HTERT RPE-1 (cell line): ENCODE results near the gene PPARA.

Experiments
- in situ Hi-C: fragments of 300-500 bp; cut with MboI; formaldehyde crosslinking; loops from 4 replicates; pipeline ENCODE4 v1.14.3; 2020; ENCODE audit warnings: low sequenced_read_pairs

PPARA gene

GRCh38 chr22:46269564-46269963 lies 119.2 kb downstream of the PPARA start:
- in situ Hi-C loops = no loop called here

DNA sequence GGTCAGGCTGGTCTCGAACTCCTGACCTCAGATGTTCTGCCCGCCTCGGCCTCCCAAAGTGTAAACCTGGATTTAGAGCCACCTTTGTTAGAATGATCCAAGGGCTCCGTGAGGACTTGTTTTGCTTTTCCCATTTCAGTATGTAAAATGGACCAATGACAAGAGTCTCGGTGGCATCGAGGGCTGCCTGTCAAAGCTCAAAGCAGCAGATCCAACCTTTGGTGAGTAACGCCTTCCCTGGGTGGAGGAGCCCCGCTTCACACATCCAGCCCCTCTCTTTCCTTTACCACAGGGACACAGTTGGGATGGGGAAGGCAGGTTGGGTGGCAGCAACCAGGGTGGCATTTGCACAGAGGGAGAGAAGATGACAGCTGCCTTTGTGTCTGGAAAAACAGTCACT lies 121.9 kb downstream of the PPARA start:
- in situ Hi-C loops = no loop called here

DNA sequence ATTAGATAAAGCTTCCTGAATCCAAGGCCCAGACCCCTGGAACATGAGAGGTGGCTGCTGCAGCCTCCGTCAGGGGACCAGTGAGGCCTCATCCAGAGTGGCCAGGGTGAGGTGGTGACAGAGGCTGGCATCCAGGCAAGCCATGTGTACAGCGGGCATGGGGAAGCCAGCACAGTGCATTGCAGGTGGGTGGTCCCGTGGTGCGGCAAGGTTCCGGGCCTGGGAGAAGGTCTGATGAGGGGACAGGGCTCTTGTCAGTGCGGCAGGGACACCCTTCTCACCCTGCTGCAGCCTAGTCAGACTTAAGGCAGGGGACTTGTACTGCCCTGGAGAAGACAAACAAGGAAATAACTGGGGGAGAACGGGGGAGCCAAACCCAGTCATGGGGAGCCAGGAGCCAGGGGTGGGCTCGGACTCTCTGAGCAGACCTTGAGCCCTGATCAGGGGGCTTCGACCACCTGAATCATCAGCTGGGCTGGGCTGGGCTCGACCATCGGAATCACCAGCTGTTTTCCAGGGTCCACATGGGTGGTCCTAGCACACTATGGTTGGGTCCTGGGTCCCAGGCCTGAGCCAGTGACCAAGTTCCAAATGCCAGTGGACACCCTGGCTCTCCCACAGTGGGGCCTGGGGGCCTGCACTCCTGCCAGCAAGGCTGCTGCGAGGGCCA lies 122.6 kb downstream of the PPARA start:
- in situ Hi-C loops = no loop called here

GRCh38 chr22:46273432-46274148 lies 123.3 kb downstream of the PPARA start:
- in situ Hi-C loops = no loop called here

- in situ Hi-C loops = no loop called here
These were observed 124.1 kb downstream of the PPARA start for GRCh38 chr22:46274381-46274780.

DNA sequence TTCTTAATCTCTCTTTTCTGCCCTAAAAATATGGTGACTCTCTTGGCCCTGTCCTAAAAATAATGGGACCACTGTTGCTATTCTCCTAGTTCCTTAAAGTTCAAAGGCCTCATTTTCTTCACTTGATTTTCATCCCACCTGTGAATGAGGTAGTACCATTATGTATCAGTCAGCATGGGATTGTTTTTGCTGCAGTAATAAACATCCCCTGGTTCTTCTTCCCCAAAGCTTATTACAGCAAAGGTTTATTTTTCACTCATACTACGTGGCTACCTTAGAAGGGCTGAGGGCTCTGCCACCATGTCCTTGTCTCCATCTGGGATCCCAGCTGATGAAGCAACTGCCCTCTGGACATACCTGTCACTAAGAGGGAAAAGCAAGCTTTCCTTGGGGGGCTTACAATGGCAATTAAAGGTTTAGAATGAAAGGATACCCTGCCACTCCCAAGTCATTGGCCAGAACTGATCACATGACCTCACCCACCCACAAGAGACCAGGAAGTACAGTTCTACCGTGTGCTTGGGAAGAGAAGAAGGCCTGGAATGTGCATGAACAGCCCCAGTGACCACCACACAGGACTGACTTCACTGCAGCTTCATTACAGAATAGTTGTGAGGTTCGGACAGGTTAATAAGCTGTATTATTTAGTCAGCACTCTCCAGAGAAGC lies 125.3 kb downstream of the PPARA start:
- in situ Hi-C loops = no loop called here

DNA sequence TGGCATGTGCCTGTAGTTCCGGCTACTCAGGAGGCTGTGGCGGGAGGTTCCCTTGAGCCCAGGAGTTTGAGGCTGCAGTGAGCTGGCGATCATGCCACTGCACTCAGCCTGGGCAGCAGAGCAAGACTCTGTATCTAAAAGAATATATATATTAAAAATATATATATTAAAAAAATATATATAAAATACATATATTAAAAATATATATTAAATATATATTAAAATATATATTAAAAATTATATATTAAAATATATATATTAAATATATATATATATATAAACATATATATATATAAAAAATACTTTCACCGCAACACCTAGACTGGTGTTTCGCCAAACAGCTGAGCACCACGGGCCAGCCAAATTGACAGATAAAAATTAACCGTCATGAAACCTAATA lies 126.2 kb downstream of the PPARA start:
- in situ Hi-C loops = no loop called here

GRCh38 chr22:46278656-46279645 lies 128.6 kb downstream of the PPARA start:
- in situ Hi-C loops = no loop called here

GRCh38 chr22:46280063-46280817 lies 129.9 kb downstream of the PPARA start:
- in situ Hi-C loops = no loop called here

DNA sequence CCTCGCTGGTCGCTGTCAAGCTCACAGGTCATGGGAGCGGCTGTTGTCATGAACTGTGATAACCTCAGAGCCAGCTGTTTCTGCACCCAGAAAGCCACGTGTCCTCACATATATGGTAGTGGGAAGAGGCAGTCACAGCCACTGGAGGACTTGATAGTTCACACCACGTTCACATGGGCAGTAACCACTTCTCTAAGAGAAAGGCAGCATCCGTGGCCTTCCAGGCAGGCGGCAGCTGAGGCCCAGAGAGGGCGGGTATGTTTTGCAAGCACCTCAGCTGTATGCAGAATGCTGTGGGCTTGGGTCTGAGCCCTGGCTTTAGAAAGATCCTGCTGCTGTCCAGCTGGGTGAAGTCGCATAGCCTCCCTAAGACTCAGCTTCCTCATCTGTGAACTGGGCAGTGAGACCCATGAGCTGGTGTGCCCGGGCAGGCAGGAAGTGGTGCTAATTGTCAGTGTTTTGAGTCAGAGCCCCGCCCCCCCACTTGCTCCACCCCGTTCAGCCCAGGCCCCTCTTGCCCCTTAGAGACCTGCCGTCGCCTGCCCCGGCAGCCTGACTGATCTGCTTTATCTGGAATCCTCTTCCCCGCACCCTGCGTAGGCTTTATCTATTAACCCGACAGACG lies 130.8 kb downstream of the PPARA start:
- in situ Hi-C loops = no loop called here

DNA sequence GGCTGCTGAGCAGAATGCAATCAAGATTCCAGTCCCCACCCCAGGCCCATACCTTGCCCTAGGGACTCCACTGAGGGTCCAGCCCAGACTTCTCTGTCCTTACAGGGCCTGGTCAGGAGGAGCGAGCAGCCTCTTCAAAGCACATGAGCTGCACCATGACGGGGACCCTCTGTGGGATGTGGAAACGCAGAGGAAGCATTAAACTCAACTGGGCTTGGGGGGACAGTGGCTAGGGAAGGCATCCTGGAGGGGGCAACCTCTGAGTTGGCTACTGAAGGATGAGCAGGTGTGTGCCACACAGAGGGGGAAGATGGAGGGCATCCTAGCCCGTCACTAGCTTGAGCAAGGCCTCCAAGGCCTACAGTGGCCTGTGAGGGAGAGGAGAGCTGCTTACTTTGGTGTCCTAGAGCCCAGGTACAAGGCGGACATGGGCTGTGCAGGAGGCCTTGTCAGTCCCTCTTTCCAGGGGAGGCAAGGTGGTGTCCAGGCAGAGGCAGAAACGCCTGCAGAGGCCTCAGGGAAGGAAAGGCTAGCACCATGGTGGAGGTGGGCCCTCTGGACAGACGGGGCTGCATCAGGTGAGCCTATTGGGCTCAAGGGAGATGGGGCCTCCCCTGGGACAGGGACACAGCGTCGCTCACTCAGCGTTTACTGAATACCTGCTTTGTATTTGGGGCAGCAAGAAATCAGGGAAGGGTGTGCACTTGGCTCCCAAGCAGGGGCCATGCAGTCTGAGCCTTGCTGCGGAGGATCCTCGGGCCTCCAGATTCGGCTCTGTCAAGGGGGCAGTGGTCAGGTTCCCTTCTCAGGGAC lies 131.7 kb downstream of the PPARA start:
- in situ Hi-C loops = no loop called here

DNA sequence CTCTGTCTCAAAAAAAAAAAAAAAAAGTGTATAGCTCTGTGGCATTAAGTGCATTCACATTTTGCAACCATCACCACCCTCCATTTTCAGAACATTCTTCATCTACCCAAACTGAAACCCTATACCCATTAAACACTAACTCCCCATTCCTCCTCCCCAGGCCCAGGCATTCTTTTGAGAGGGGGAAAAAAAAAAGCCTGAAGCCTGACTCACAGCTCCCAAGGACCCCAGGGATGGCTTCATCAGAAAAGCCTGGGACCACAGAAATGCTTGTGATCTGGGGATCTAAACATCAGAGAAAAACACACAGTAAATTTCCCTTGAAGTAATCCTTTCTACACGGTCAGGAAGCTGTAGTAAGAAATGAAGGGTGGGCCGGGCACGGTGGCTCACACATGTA lies 135.7 kb downstream of the PPARA start:
- in situ Hi-C loops = no loop called here

- in situ Hi-C loops = no loop called here
These were observed 136.9 kb downstream of the PPARA start for GRCh38 chr22:46286941-46287872.

- in situ Hi-C loops = no loop called here
These were observed 137.8 kb downstream of the PPARA start for GRCh38 chr22:46287873-46288751.

- in situ Hi-C loops = no loop called here
These were observed 138.5 kb downstream of the PPARA start for GRCh38 chr22:46288846-46289243.

DNA sequence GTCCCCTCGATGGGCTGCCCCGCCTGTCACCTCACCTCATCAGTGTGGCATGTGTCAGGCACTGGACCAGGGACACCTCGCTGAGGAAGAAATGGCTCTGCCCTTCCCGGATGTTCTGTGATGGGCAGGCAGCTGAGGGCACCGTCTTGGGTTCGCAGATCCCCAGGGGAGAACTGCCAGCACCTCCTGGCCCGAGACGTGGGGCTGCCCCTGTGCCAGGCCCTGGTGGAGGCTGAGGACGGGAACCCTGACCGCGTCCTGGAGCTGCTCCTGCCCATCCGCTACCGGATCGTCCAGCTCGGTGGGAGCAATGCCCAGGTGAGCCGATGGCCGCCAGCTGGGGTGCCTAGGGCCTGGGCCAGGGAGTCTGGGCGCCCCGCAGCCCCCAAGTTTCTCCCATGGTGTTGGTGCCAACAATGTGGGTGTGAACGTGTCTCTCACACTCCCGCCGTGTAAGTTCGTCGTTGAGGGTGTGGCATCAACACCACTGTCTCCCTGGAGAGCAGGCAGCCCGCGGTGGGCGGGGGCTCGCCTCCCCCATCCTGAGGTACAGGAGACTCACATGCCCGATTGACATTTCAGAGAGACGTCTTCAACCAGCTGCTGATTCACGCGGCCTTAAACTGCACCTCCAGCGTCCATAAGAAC lies 139.0 kb downstream of the PPARA start:
- in situ Hi-C loops = no loop called here
